ENCODE results near the gene ZKSCAN2. TPM values are rescaled to one million over a fixed set of nuclear protein-coding genes. Genes with fewer than 3 reads are reported as not detected.

ZKSCAN2 gene
- total and polyA plus RNA-seq, 3 donors from 2014 or later, result 10.3 to 18.8 (median 17.4) TPM

GRCh38 chr16:25235991-25236390 lies 21.7 kb downstream of the ZKSCAN2 start:
- Histone ChIP-seq H3K4me3 (no peak overlapping the region), H3K36me3 (ENCODE audit: low read depth, missing control alignments) (no peaks in the 10 kb centered on the region), H3K27me3 (no peaks in the 10 kb centered on the region), H3K27ac (no peak overlapping the region), H3K9me3 (no peaks in the 10 kb centered on the region), H3K4me1 (peaks cover 3% of the 10 kb centered on the region)
- DNase-seq, result no peak
- WGBS, 2 donors, result 95 to 96% methylated on average over 3 of the region's 3 CpGs
- TF ChIP-seq POLR2A (IDR thresholded peaks at IDR 0.05) (no peak), CTCF (IDR thresholded peaks at IDR 0.05) (no peak)
- intact Hi-C loops (cut with DNase I; ENCODE audit: low total_unique reads), result no loop called here

- no peak overlapping the region for H3K27ac ChIP-seq
- H3K9me3 ChIP-seq, result no peaks in the 10 kb centered on the region
- 89 to 90% methylated on average over 9 to 10 of the region's 10 CpGs for WGBS, 2 donors
- intact Hi-C loops (cut with DNase I; ENCODE audit: low total_unique reads), result loop anchor here (10.0 kb wide), 2 partner anchors 104 to 164 kb away; no protein-coding TSS in a partner anchor
- no peaks in the 10 kb centered on the region for H3K36me3 ChIP-seq (ENCODE audit: low read depth, missing control alignments)
- TF ChIP-seq POLR2A (IDR thresholded peaks at IDR 0.05) (no peak), CTCF (IDR thresholded peaks at IDR 0.05) (no peak)
- H3K4me1 ChIP-seq, result no peaks in the 10 kb centered on the region
- H3K4me3 ChIP-seq, result no peak overlapping the region
- H3K27me3 ChIP-seq, result no peaks in the 10 kb centered on the region
- no peak for DNase-seq
Observed at GRCh38 chr16:25228372-25228771, 29.3 kb downstream of the ZKSCAN2 start.

DNA sequence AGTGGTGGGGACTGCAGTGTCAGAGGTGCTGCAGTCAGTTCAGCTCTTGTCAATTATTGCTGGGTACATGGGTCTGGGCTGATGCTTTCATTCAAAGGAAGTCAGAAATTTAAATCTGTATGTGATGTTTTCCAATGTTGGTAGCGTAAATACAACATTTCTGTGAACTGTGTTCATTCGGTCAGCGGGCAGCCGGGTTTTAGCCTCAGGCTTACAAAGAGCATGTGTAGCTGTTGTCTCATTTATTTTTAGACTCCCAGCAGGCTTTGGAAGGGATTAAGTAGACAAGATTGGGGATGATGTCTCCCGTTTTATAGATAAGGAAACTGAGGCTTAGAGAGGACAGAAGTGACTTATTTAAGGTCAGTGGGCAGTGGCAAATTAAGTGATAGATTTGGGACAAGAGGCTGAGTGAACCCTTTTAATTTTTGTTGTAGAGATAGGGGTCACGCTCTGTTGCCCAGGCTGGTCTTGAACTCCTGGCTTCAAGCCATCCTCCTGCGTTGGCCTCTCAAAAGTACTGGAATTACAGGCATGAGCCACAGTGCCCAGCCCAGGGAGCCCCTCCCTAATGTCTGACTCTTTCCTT lies 32.8 kb downstream of the ZKSCAN2 start:
- DNase-seq, result no peak
- WGBS, 2 donors, result 80 to 88% methylated on average over 7 of the region's 7 CpGs
- intact Hi-C loops (cut with DNase I; ENCODE audit: low total_unique reads), result loop anchor here (10.0 kb wide), 2 partner anchors 100 to 160 kb away; no protein-coding TSS in a partner anchor

GRCh38 chr16:25223964-25224363 lies 33.7 kb downstream of the ZKSCAN2 start:
- no peak overlapping the region for H3K27ac ChIP-seq
- intact Hi-C loops (cut with DNase I; ENCODE audit: low total_unique reads), result loop anchor here (10.0 kb wide), 2 partner anchors 99 to 159 kb away; no protein-coding TSS in a partner anchor
- no peaks in the 10 kb centered on the region for H3K4me1 ChIP-seq
- no peak for DNase-seq
- no peaks in the 10 kb centered on the region for H3K27me3 ChIP-seq
- TF ChIP-seq POLR2A (IDR thresholded peaks at IDR 0.05) (no peak), CTCF (IDR thresholded peaks at IDR 0.05) (no peak)
- no peak overlapping the region for H3K4me3 ChIP-seq
- H3K9me3 ChIP-seq, result no peaks in the 10 kb centered on the region
- WGBS, 2 donors, result 96 to 100% methylated on average over 5 to 6 of the region's 6 CpGs
- H3K36me3 ChIP-seq (ENCODE audit: low read depth, missing control alignments), result no peaks in the 10 kb centered on the region

More for the DNA sequence above, 32.8 kb downstream of the ZKSCAN2 start:
- no peaks in the 10 kb centered on the region for H3K9me3 ChIP-seq
- H3K4me1 ChIP-seq, result no peaks in the 10 kb centered on the region
- H3K27me3 ChIP-seq, result no peaks in the 10 kb centered on the region
- no peaks in the 10 kb centered on the region for H3K36me3 ChIP-seq (ENCODE audit: low read depth, missing control alignments)
- TF ChIP-seq POLR2A (IDR thresholded peaks at IDR 0.05) (no peak), CTCF (IDR thresholded peaks at IDR 0.05) (no peak)
- H3K4me3 ChIP-seq, result no peak overlapping the region
- no peak overlapping the region for H3K27ac ChIP-seq

DNA sequence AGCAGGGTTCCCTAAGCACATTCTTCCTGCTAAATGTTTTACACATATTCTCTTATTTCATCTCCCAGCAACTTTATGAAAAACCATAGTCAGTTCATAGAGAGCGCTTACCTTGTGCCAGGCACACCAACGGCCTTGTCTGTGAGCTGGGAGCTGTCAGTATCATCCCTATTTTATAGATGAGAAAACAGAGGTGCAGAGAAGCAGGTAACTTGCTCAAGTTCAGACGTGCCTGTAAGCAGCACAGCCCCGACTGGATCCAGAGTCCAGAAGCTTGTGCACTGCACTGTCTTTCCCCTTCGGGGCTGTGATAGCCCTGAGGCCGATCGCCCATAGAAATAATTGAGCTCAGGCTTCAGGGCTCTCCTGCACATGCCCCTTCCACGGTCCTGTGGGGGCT lies 34.7 kb downstream of the ZKSCAN2 start:
- DNase-seq, result no peak
- TF ChIP-seq CTCF (IDR thresholded peaks at IDR 0.05) (no peak), POLR2A (IDR thresholded peaks at IDR 0.05) (no peak)
- Histone ChIP-seq H3K27ac (no peak overlapping the region), H3K4me3 (no peak overlapping the region), H3K4me1 (no peaks in the 10 kb centered on the region), H3K9me3 (no peaks in the 10 kb centered on the region), H3K27me3 (no peaks in the 10 kb centered on the region), H3K36me3 (ENCODE audit: low read depth, missing control alignments) (no peaks in the 10 kb centered on the region)
- WGBS, 2 donors, result 79% methylated on average over 8 of the region's 8 CpGs
- intact Hi-C loops (cut with DNase I; ENCODE audit: low total_unique reads), result loop anchor here (10.0 kb wide), 2 partner anchors 98 to 158 kb away; no protein-coding TSS in a partner anchor

Data from testis (tissue), 3 donors.